ENCODE results near the gene INF2. TPM values are rescaled to one million over a fixed set of nuclear protein-coding genes. Genes with fewer than 3 reads are reported as not detected.

Gene INF2
- total and polyA plus RNA-seq, 5 experiments from 2014 or later = 1.8 to 121 (median 7.6) TPM

- Mint-ChIP-seq H3K4me1 (peaks cover 21 to 50% (median 46%) of the 10 kb centered on the region in 4 donors), H3K4me3 (peak overlapping the region; percentile 82 to 96 (median 90)), H3K9me3 (no peaks in the 10 kb centered on the region), H3K27ac (peak overlapping the region; percentile 75 to 96 (median 94)), H3K36me3 (peaks cover 0 to 9% (median 0%) of the 10 kb centered on the region in 3 donors), H3K27me3 (no peaks in the 10 kb centered on the region)
- ATAC-seq (peak in 1 of 2 donors; percentile 77), DNase-seq (no peak)
- POLR2A ChIA-PET = interaction anchor here (0.6 to 2.5 kb wide), 19 partner anchors 12 to 738 kb away, joined by 3 to 18 read pairs (median 4); partner anchors contain the start of genes CDCA4, CLBA1, GPR132 and INF2
Measured at GRCh38 chr14:104752423-104752734, 63.0 kb downstream of the INF2 start.

GRCh38 chr14:104752735-104753527 is 63.5 kb downstream of the INF2 start, which contains the start of gene SIVA1:
TSS of gene SIVA1 (plus strand) at chr14:104753147. CDS start at chr14:104753202, 55 bp downstream.
- H3K4me3 Mint-ChIP-seq = peak within 1 kb of the TSS; percentile 82 to 96 (median 90)
- POLR2A ChIA-PET = interaction anchor here (0.6 to 2.5 kb wide), 22 partner anchors 12 to 737 kb away, joined by 3 to 18 read pairs (median 4); partner anchors contain the start of genes CDCA4, CLBA1, GPR132 and INF2
- H3K27me3 Mint-ChIP-seq = no peaks in the 10 kb centered on the region
- peaks cover 23 to 55% (median 50%) of the 10 kb centered on the region in 4 donors for H3K4me1 Mint-ChIP-seq
- peak; percentile 89 to 90 for ATAC-seq
- peak within 1 kb of the TSS; percentile 75 to 96 (median 95) for H3K27ac Mint-ChIP-seq
- no peaks in the 10 kb centered on the region for H3K9me3 Mint-ChIP-seq
- peaks cover 0 to 14% (median 0%) of the 10 kb centered on the region in 3 donors for H3K36me3 Mint-ChIP-seq
- DNase-seq = peak; percentile 97 to 100 (median 99)

GRCh38 chr14:104753528-104754212 is 64.3 kb downstream of the INF2 start:
- Mint-ChIP-seq H3K36me3 (peaks cover 0 to 21% (median 4%) of the 10 kb centered on the region in 3 donors), H3K27ac (peak overlapping the region; percentile 74 to 96 (median 90)), H3K9me3 (no peaks in the 10 kb centered on the region), H3K4me3 (peak overlapping the region; percentile 80 to 95 (median 90)), H3K4me1 (peaks cover 23 to 58% (median 50%) of the 10 kb centered on the region in 4 donors), H3K27me3 (no peaks in the 10 kb centered on the region)
- POLR2A ChIA-PET = interaction anchor here (0.8 to 2.5 kb wide), 14 partner anchors 11 to 312 kb away, joined by 3 to 18 read pairs (median 5); partner anchors contain the start of genes CDCA4, GPR132 and ZBTB42
- ATAC-seq (no peak), DNase-seq (peak in 5 of 10 donors; percentile 10 to 59 (median 18))

GRCh38 chr14:104754213-104754851 is 64.9 kb downstream of the INF2 start:
- ATAC-seq (no peak), DNase-seq (peak in 1 of 10 donors; percentile 52)
- peaks cover 23 to 61% (median 50%) of the 10 kb centered on the region in 4 donors for H3K4me1 Mint-ChIP-seq
- H3K4me3 Mint-ChIP-seq = peak overlapping the region; percentile 80 to 95 (median 90)
- H3K27ac Mint-ChIP-seq = peak overlapping the region; percentile 74 to 96 (median 90)
- POLR2A ChIA-PET = interaction anchor here (0.6 to 2.5 kb wide), 5 partner anchors 47 to 103 kb away, joined by 3 to 18 read pairs (median 14); partner anchors contain the start of gene ZBTB42
- H3K27me3 Mint-ChIP-seq = no peaks in the 10 kb centered on the region
- H3K9me3 Mint-ChIP-seq = no peaks in the 10 kb centered on the region
- peaks cover 0 to 28% (median 4%) of the 10 kb centered on the region in 3 donors for H3K36me3 Mint-ChIP-seq

- ATAC-seq = no peak
- peak overlapping the region in 6 of 10 donors; percentile 62 to 94 (median 92) for H3K4me3 Mint-ChIP-seq
- peaks cover 24 to 61% (median 52%) of the 10 kb centered on the region in 4 donors for H3K4me1 Mint-ChIP-seq
- no peaks in the 10 kb centered on the region for H3K9me3 Mint-ChIP-seq
- peaks cover 0 to 39% (median 7%) of the 10 kb centered on the region in 3 donors for H3K36me3 Mint-ChIP-seq
- no peaks in the 10 kb centered on the region for H3K27me3 Mint-ChIP-seq
- POLR2A ChIA-PET = no interaction called here
- DNase-seq = no peak
- H3K27ac Mint-ChIP-seq = peak overlapping the region in 3 of 10 donors; percentile 20 to 96 (median 71)
Measured at GRCh38 chr14:104755621-104756020, 66.2 kb downstream of the INF2 start.

GRCh38 chr14:104756477-104757237 is 67.2 kb downstream of the INF2 start:
- DNase-seq (peak in 2 of 10 donors; percentile 12 to 16), ATAC-seq (no peak)
- no peaks in the 10 kb centered on the region for H3K27me3 Mint-ChIP-seq
- peak overlapping the region in 9 of 10 donors; percentile 31 to 88 (median 65) for H3K27ac Mint-ChIP-seq
- H3K4me1 Mint-ChIP-seq = peaks cover 24 to 67% (median 52%) of the 10 kb centered on the region in 4 donors
- no peaks in the 10 kb centered on the region for H3K9me3 Mint-ChIP-seq
- peaks cover 5 to 48% (median 12%) of the 10 kb centered on the region in 3 donors for H3K36me3 Mint-ChIP-seq
- POLR2A ChIA-PET = interaction anchor here (1.2 kb wide), 1 partner anchor 14 kb away, joined by 4 read pairs; no protein-coding TSS in a partner anchor
- peak overlapping the region in 8 of 10 donors; percentile 4 to 70 (median 31) for H3K4me3 Mint-ChIP-seq

- H3K27me3 Mint-ChIP-seq = no peaks in the 10 kb centered on the region
- H3K27ac Mint-ChIP-seq = peak overlapping the region in 7 of 10 donors; percentile 36 to 88 (median 67)
- ATAC-seq (no peak), DNase-seq (no peak)
- H3K4me1 Mint-ChIP-seq = peaks cover 24 to 67% (median 52%) of the 10 kb centered on the region in 4 donors
- H3K4me3 Mint-ChIP-seq = peak overlapping the region in 7 of 10 donors; percentile 14 to 70 (median 48)
- no peaks in the 10 kb centered on the region for H3K9me3 Mint-ChIP-seq
- POLR2A ChIA-PET = interaction anchor here (1.2 kb wide), 1 partner anchor 14 kb away, joined by 4 read pairs; no protein-coding TSS in a partner anchor
- H3K36me3 Mint-ChIP-seq = peaks cover 7 to 52% (median 13%) of the 10 kb centered on the region in 3 donors
Measured at GRCh38 chr14:104757238-104757585, 67.8 kb downstream of the INF2 start.

- H3K9me3 Mint-ChIP-seq = no peaks in the 10 kb centered on the region
- peaks cover 9 to 56% (median 15%) of the 10 kb centered on the region in 3 donors for H3K36me3 Mint-ChIP-seq
- H3K4me1 Mint-ChIP-seq = peaks cover 24 to 66% (median 47%) of the 10 kb centered on the region in 4 donors
- H3K4me3 Mint-ChIP-seq = peak overlapping the region in 1 of 10 donors; percentile 14
- ATAC-seq (no peak), DNase-seq (peak in 1 of 10 donors; percentile 46)
- H3K27me3 Mint-ChIP-seq = no peaks in the 10 kb centered on the region
- H3K27ac Mint-ChIP-seq = peak overlapping the region in 3 of 10 donors; percentile 20 to 79 (median 29)
- POLR2A ChIA-PET = interaction anchor here (1.2 kb wide), 1 partner anchor 13 kb away, joined by 4 read pairs; no protein-coding TSS in a partner anchor
Measured at GRCh38 chr14:104757681-104758392, 68.4 kb downstream of the INF2 start.

- POLR2A ChIA-PET = interaction anchor here (0.7 to 1.3 kb wide), 3 partner anchors 9 to 81 kb away, joined by 3 to 7 read pairs (median 3); no protein-coding TSS in a partner anchor
- Mint-ChIP-seq H3K9me3 (no peaks in the 10 kb centered on the region), H3K27me3 (no peaks in the 10 kb centered on the region), H3K4me1 (peaks cover 14 to 52% (median 36%) of the 10 kb centered on the region in 4 donors), H3K36me3 (peaks cover 9 to 61% (median 15%) of the 10 kb centered on the region in 3 donors), H3K4me3 (no peak overlapping the region), H3K27ac (peak overlapping the region in 2 of 10 donors; percentile 50 to 66)
- DNase-seq (peak in 1 of 10 donors; percentile 31), ATAC-seq (no peak)
Measured at GRCh38 chr14:104758981-104759969, 69.9 kb downstream of the INF2 start.

- peaks cover 0 to 14% (median 9%) of the 10 kb centered on the region in 4 donors for H3K4me1 Mint-ChIP-seq
- POLR2A ChIA-PET = no interaction called here
- ATAC-seq (no peak), DNase-seq (no peak)
- H3K27me3 Mint-ChIP-seq = no peaks in the 10 kb centered on the region
- peak overlapping the region in 2 of 10 donors; percentile 13 to 39 for H3K27ac Mint-ChIP-seq
- no peaks in the 10 kb centered on the region for H3K9me3 Mint-ChIP-seq
- H3K4me3 Mint-ChIP-seq = no peak overlapping the region
- peaks cover 7 to 23% (median 9%) of the 10 kb centered on the region in 3 donors for H3K36me3 Mint-ChIP-seq
Measured at GRCh38 chr14:104765517-104765916, 76.1 kb downstream of the INF2 start.
